ENCODE measurements around the gene TCP10L. TPM values are rescaled to one million over a fixed set of nuclear protein-coding genes. Genes with fewer than 3 reads are reported as not detected.

TCP10L gene
- total and polyA plus RNA-seq, 2 of the 8 experiments (the other 6 are each of a cell fraction or from before 2014, with no cell fraction given): 0.45 to 0.99 TPM

DNA sequence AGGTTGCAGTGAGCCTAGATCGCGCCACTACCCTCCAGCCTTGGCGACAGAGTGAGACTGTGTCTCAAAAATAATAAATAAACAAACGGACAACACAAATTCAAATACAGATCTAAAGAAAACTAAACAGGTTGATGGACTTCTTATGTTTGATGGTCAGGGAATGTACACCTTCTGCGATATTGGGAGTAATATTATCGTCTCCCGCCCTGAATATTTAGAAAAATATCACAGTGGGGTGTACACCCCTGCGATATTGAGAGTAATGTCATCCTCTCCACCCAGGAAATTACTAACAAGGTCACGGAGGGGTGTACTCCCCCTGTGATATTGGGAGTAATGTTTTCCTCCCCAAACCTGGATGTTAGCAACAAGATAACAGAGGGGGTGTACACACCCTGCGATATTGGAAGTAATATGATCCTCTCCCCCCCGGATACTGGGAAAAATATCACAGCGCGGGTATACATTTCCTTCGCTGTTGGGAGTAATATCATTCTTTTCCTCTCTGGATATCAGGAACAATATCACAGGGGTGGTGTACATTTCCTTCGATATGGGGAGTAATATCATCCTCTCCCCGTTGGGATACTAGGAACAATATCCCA lies 28.2 kb upstream of the TCP10L start:
- no peak overlapping the region for H2AK5ac ChIP-seq (ENCODE audit: low read depth, low read length)
- H3K27ac ChIP-seq (ENCODE audit: low read depth, low read length): no peak overlapping the region
- no peaks in the 10 kb centered on the region for H4K20me1 ChIP-seq (replicated peaks in 1 of 2; ENCODE audit: control insufficient read depth in 1 of 2, insufficient read depth in 2 of 2, low read length in 2 of 2)
- H3K4me2 ChIP-seq (ENCODE audit: insufficient read depth in 1 of 2, low read depth in 2 of 2, low read length in 2 of 2): peak overlapping the region; percentile 74 to 85
- no peaks in the 10 kb centered on the region for H3K27me3 ChIP-seq (replicated peaks in 1 of 4; ENCODE audit: control insufficient read depth in 3 of 4, extremely low read depth in 1 of 4, insufficient read depth in 3 of 4, low read length in 3 of 4)
- 90% methylated on average over 16 of the region's 16 CpGs; no CpG with 5 or more reads in 1 of the 2 experiments for WGBS, 2 experiments (ENCODE audit: extremely low coverage in 1 of 2, insufficient coverage in 1 of 2, insufficient read length in 1 of 2, insufficient replicate concordance in 2 of 2, low coverage in 1 of 2, low lambda C conversion rate in 2 of 2, missing lambda C conversion rate in 1 of 2)
- no peak for DNase-seq (ENCODE audit: low read depth in 1 of 2, low spot score in 2 of 2)
- H3K4me3 ChIP-seq (ENCODE audit: extremely low read depth in 1 of 4, insufficient read depth in 2 of 4, low read depth in 3 of 4, low read length in 4 of 4): peak overlapping the region; percentile 81 to 99 (median 96); a peak in 6 of 8 replicates
- H3K9ac ChIP-seq (replicated peaks in 1 of 4; ENCODE audit: extremely low read depth in 1 of 4, low read depth in 3 of 4, low read length in 3 of 4): no peak overlapping the region
- H3K14ac ChIP-seq (ENCODE audit: insufficient read length): no peak overlapping the region
- ChIA-PET POLR2A (ENCODE audit: partially characterized antibody) (interaction anchor here (1.0 to 1.7 kb wide), 2 partner anchors 9 to 221 kb away, joined by 3 to 5 read pairs; no protein-coding TSS in a partner anchor), CTCF (ENCODE audit: partially characterized antibody) (interaction anchor here (0.5 to 1.5 kb wide), 2 partner anchors 67 to 115 kb away, joined by 3 read pairs; no protein-coding TSS in a partner anchor)
- no peak for FAIRE-seq
- no peak overlapping the region for H4K8ac ChIP-seq (ENCODE audit: extremely low read depth, insufficient read depth, low read length)
- no peak overlapping the region for H2BK12ac ChIP-seq (ENCODE audit: low read depth, low read length)
- H3K23me2 ChIP-seq (ENCODE audit: low read depth, low read length): peaks cover 8% of the 10 kb centered on the region
- peaks cover 0 to 27% of the 10 kb centered on the region in 2 experiments; a peak in 2 of 4 replicates for H3K79me2 ChIP-seq (ENCODE audit: control insufficient read depth in 1 of 2, insufficient read depth in 2 of 2, low read length in 2 of 2)
- H3K18ac ChIP-seq (ENCODE audit: extremely low read depth, low read length): no peak overlapping the region
- 0 out of 2 replicates have a peak, but pooled peaks cover 2% of the 10 kb centered on the region for H3K79me1 ChIP-seq (ENCODE audit: low read depth, low read length)
- no peaks in the 10 kb centered on the region; a peak in 1 of 7 replicates for H3K4me1 ChIP-seq (replicated peaks in 1 of 4; ENCODE audit: control insufficient read depth in 3 of 4, insufficient read depth in 4 of 4, low read length in 3 of 4)
- no peak overlapping the region for H2BK120ac ChIP-seq (replicated peaks; ENCODE audit: low read depth, low read length)
- no peak overlapping the region for H4K5ac ChIP-seq (ENCODE audit: insufficient read length, low read depth, low read length)
- H2BK20ac ChIP-seq (ENCODE audit: low read length): no peak overlapping the region
- no peaks in the 10 kb centered on the region for H3K9me3 ChIP-seq (ENCODE audit: insufficient read depth in 2 of 2, low read depth in 1 of 2, low read length in 1 of 2)
- H2BK5ac ChIP-seq (ENCODE audit: low read depth, low read length): no peak overlapping the region
- H3K23ac ChIP-seq (ENCODE audit: insufficient read length): no peak overlapping the region
- no peak overlapping the region for H4K91ac ChIP-seq (replicated peaks; ENCODE audit: insufficient read length, low read length)
- no peak overlapping the region for H2AFZ ChIP-seq (ENCODE audit: low read length)
- H3K56ac ChIP-seq (replicated peaks; ENCODE audit: insufficient read length, low read depth, low read length): no peak overlapping the region
- H2BK15ac ChIP-seq (ENCODE audit: low read length): no peak overlapping the region
- H3K36me3 ChIP-seq (ENCODE audit: control insufficient read depth in 2 of 4, insufficient read depth in 4 of 4, low read length in 3 of 4): peaks cover 0 to 16% (median 6%) of the 10 kb centered on the region in 4 experiments; a peak in 4 of 8 replicates
- H3K4ac ChIP-seq (replicated peaks; ENCODE audit: insufficient read length, low read depth, low read length): no peak overlapping the region
- no peak for TF ChIP-seq POU5F1 (IDR thresholded peaks at IDR 0.05; ENCODE audit: low read depth, low read length)
- TF ChIP-seq YY1 (IDR thresholded peaks at IDR 0.05; ENCODE audit: low read depth, low read length): no peak
- TF ChIP-seq, protein P1, sequence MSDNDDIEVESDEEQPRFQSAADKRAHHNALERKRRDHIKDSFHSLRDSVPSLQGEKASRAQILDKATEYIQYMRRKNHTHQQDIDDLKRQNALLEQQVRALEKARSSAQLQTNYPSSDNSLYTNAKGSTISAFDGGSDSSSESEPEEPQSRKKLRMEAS (IDR thresholded peaks at IDR 0.05): no peak
- no peak for TF ChIP-seq ZNF274 (IDR thresholded peaks at IDR 0.05; ENCODE audit: borderline replicate concordance, extremely low read depth, low read length)
- TF ChIP-seq MAFK (IDR thresholded peaks at IDR 0.05; ENCODE audit: low read depth, low read length): no peak
- TF ChIP-seq TAF1 (IDR thresholded peaks at IDR 0.05; ENCODE audit: low read depth, low read length): no peak
- TF ChIP-seq, protein P2, sequence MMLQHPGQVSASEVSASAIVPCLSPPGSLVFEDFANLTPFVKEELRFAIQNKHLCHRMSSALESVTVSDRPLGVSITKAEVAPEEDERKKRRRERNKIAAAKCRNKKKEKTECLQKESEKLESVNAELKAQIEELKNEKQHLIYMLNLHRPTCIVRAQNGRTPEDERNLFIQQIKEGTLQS (IDR thresholded peaks at IDR 0.05; ENCODE audit: insufficient read depth, low read depth, low read length): no peak
- no peak for TF ChIP-seq EGR1 (IDR thresholded peaks at IDR 0.05; ENCODE audit: borderline replicate concordance, low read depth, low read length)
- TF ChIP-seq SUZ12 (IDR thresholded peaks at IDR 0.05; ENCODE audit: low read length): no peak
- no peak for TF ChIP-seq BCL11A (IDR thresholded peaks at IDR 0.05; ENCODE audit: low read depth in 2 of 2, low read length in 2 of 2)
- TF ChIP-seq ASH2L (IDR thresholded peaks at IDR 0.05; ENCODE audit: low read length): no peak

Data from H1 (cell line).